ENCODE results near the gene MSRB3.

MSRB3 gene

DNA sequence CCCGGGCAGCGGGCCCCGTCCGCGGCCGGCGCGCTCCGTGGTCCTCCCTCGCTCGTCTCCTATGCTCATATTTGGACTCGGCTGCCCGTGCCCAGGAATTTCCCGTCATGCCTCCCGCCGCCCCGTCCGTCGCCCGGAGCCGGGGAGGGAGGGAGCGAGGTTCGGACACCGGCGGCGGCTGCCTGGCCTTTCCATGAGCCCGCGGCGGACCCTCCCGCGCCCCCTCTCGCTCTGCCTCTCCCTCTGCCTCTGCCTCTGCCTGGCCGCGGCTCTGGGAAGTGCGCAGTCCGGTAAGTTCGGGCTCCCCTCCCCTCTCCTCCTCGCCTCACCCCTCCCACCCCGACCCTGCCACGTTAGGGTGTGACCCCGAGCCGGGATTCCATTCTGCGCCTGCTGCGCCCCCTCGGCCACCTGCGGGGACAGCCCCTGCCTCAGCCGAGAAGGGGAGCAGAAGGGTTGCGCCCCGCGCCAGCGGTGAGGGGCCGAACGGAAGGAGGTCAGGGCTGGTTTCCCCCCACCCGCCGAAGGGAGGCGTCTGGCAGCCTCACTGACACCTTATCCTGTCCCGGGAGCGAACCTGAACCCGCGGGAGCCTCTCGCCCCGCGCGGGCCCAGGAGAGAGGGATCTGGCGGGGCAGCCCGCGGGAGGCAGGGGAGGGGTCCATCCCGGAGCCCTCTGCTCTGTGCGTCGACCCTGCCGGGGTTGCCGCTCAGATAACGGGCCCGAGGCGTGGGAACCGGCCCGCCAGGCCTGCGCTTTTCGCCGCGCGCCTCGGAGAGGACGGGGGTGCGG, at the start of gene MSRB3:
TSS of gene MSRB3 (plus strand) at position 108 of the 793 bp plus-strand sequence. CDS start 29,897 bp downstream, outside the sequence.
- TF ChIP-seq, protein P1, sequence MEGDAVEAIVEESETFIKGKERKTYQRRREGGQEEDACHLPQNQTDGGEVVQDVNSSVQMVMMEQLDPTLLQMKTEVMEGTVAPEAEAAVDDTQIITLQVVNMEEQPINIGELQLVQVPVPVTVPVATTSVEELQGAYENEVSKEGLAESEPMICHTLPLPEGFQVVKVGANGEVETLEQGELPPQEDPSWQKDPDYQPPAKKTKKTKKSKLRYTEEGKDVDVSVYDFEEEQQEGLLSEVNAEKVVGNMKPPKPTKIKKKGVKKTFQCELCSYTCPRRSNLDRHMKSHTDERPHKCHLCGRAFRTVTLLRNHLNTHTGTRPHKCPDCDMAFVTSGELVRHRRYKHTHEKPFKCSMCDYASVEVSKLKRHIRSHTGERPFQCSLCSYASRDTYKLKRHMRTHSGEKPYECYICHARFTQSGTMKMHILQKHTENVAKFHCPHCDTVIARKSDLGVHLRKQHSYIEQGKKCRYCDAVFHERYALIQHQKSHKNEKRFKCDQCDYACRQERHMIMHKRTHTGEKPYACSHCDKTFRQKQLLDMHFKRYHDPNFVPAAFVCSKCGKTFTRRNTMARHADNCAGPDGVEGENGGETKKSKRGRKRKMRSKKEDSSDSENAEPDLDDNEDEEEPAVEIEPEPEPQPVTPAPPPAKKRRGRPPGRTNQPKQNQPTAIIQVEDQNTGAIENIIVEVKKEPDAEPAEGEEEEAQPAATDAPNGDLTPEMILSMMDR (conservative IDR thresholded peaks at IDR 0.05; ENCODE audit: low read depth, low read length), result peak; percentile 28

DNA sequence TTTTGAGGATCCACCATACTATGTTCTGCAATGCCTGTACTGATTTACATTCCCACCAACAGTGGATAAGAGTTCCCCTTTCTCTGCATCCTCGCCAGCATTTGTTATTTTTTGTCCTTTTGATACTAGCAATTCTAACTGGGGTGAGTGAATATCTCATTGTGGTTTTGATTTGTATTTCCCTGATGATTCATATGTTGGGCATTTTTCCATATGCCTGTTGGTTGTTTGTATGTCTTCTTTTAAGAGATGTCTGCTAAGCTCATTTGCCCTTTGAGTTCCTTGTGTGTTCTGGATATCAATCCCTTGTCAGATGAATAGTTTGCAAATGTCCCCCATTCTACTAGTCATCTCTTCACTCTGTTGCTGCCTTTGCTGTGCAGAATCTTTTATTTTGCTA, 49.0 kb upstream of the MSRB3 start:
- peak; percentile 88 for DNase-seq (ENCODE audit: low read depth)
- TF ChIP-seq, protein P1 (conservative IDR thresholded peaks at IDR 0.05; ENCODE audit: low read depth, low read length), result no peak

More for the DNA sequence above, at the start of gene MSRB3:
- peak within 1 kb of the TSS; percentile 87 for H3K4me3 ChIP-seq (ENCODE audit: low read depth, low read length)
- peak; percentile 72 for DNase-seq (ENCODE audit: low read depth)

DNA sequence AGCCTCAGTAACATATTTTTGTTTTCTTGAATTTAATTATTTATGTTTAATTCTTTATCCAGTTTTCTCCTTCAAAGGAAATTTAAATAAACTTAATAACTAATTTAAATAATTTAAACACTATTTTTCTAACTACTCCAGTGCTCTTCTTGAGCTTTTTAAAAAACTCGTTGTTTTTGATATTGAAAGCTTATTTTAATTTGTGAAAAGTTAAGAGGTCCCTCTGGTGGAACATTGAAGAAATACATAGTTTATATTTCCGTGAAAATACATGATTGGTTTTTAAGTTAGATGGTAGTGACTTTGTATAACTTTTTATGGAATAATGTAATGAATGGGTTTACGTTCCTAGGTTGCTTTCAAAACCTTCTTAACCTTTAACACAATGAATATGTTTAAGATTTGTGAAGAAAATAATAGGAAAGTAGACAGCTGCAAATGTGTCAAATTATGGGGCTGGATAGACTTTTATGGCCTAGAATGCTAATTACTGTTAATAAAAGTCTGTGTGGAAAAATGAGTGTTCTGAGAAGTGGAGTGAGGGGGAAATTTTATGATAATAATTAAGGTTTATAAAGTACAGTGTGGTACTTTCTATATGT, 45.9 kb upstream of the MSRB3 start:
- H3K4me3 ChIP-seq (ENCODE audit: low read depth, low read length), result no peak overlapping the region
- TF ChIP-seq, protein P1 (conservative IDR thresholded peaks at IDR 0.05; ENCODE audit: low read depth, low read length), result no peak
- DNase-seq (ENCODE audit: low read depth), result peak; percentile 55

More for the DNA sequence above, 49.0 kb upstream of the MSRB3 start:
- H3K4me3 ChIP-seq (ENCODE audit: low read depth, low read length), result no peak overlapping the region

DNA sequence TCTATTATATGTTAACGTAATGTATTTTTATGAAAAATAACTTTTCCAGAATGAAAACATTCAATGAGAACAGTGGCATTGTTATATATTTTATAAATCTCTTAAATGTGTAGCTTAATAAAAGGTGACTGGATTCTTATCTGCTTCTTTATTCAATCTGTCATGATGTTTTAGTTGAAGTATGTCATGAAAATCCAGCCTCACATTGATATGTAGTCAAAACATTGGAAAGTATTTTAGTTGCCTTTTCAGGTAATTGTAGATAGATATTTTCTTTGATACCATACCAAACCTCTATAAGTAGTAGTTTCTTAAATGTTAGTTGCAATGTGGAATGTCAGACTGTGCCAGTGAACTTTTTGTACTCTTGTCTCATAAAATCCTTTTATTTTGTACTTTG, 41.3 kb upstream of the MSRB3 start:
- TF ChIP-seq, protein P1 (conservative IDR thresholded peaks at IDR 0.05; ENCODE audit: low read depth, low read length), result no peak
- DNase-seq (ENCODE audit: low read depth), result no peak
- no peak overlapping the region for H3K4me3 ChIP-seq (ENCODE audit: low read depth, low read length)

DNA sequence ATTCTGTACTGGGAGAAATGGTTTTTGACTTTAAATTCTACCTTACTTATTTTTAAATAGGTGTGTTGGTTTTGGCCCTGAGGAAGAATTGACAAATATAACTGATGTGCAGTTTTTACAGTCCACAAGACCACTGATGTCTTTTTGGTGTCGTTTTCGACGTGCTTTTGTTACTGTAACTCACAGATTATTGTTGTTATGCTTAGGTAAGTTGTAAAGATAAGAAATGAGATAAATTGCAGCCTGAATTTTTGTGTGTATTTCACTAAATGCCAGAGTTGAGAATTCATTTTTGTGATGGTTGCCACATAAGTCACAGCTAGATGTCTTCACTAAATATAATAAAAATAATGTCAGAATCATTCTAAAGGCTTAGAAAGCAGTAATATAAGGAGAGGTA, 39.9 kb upstream of the MSRB3 start:
- no peak for DNase-seq (ENCODE audit: low read depth)
- H3K4me3 ChIP-seq (ENCODE audit: low read depth, low read length), result no peak overlapping the region
- TF ChIP-seq, protein P1 (conservative IDR thresholded peaks at IDR 0.05; ENCODE audit: low read depth, low read length), result no peak

DNA sequence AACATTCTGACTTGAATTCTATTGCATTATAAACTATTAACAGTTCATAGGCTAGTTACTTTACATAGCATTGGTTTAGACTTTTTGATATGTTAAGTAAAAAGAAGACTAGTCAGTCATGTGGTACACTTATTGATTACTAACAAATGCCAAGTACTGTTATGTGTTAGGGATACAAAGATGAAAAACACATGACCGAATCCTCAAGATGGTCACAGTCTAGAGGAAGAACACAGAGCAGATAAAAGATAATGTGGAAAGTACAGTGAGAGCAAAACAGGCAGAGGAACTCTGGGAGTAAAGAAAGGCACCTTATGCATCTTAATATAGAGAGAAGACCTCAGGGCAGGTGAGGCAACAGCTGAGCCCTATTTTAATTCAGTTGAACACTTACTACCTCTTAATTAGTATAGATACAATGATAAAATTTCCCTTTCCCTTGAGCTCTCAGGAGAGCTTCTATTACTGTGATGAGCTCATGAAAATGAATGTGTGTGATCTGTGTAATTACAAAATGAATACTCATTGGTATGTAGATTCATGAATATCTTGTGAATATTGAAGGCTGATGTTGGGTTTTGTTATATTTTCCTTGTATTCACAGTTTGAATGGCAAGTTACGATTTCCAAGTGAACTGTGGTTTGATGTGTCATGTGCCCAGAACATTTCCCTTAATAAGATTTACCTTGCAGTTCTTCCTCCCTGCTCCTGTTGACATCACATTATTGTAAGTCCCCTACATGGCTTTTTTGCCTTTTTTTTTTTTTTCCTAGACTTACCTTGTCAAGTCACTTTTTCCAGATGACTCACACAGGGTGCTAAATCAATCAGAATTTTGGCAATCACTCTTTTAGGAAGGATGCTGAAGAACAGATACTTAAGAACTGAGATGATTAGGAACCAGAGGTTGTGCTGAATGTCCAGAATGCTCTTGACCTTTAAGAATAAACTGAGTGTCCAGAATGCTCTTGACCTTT, 29.5 kb upstream of the MSRB3 start:
- TF ChIP-seq, protein P1 (conservative IDR thresholded peaks at IDR 0.05; ENCODE audit: low read depth, low read length), result no peak
- no peak overlapping the region for H3K4me3 ChIP-seq (ENCODE audit: low read depth, low read length)
- no peak for DNase-seq (ENCODE audit: low read depth)

All from choroid plexus epithelial cell (primary cell).